ENCODE data around the gene EVX2.

DNA sequence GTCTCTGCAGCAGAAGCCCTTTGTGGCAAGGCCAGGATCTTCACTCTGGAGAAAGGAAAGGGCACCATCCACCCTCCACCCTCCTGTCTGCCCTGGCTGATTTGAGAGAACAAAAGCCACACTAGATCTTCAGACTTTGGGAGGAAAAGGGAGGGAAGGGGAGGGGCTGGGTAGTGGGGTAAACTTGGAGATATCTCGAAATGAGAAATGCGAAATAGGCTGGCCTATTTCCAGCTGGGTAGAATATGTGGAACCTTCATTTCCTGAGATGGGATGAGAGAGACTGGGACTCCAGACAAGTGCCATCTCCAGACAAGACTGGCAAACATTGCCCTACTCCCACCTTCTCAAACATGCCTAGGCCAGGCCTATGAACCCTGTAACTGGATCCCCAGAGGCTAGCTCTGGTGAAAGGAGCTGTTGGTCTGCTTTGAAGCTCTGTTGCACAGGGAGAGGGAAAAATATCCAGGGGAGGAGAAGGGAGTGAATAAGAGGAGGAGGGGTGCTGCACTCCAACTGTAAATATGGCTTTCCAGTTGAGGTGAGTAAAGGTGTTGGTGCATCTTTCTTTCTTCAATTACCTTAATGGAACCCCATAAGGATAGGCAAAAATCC lies 17.6 kb upstream of the EVX2 start:
- TF ChIP-seq, protein P1, sequence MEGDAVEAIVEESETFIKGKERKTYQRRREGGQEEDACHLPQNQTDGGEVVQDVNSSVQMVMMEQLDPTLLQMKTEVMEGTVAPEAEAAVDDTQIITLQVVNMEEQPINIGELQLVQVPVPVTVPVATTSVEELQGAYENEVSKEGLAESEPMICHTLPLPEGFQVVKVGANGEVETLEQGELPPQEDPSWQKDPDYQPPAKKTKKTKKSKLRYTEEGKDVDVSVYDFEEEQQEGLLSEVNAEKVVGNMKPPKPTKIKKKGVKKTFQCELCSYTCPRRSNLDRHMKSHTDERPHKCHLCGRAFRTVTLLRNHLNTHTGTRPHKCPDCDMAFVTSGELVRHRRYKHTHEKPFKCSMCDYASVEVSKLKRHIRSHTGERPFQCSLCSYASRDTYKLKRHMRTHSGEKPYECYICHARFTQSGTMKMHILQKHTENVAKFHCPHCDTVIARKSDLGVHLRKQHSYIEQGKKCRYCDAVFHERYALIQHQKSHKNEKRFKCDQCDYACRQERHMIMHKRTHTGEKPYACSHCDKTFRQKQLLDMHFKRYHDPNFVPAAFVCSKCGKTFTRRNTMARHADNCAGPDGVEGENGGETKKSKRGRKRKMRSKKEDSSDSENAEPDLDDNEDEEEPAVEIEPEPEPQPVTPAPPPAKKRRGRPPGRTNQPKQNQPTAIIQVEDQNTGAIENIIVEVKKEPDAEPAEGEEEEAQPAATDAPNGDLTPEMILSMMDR (IDR thresholded peaks at IDR 0.05; ENCODE audit: insufficient read depth, low read depth, low read length): no peak
- TF ChIP-seq EZH2 (IDR thresholded peaks at IDR 0.05; ENCODE audit: insufficient read depth, low read length): no peak
